Caco-2 (cell line): ENCODE results near the gene STK32B. TPM values are rescaled to one million over a fixed set of nuclear protein-coding genes. Genes with fewer than 3 reads are reported as not detected.

Experiments used
- BruUV-seq: library from RNA; stranded (reverse); fragments of 400-500 nt; replicated peaks from 2 replicates; lab custom pipeline; 2021; lab: Mats Ljungman, UMichigan
- CTCF ChIA-PET: fragments of 300-600 bp; sonication (Branson Sonifier 250); formaldehyde crosslinking; loops from one replicate; lab custom pipeline; 2022; ENCODE audit warnings: antibody characterized with exemption; lab: Charles Lee
- POLR2A ChIA-PET: fragments of 300-600 bp; sonication (Branson Sonifier 250); formaldehyde crosslinking; loops from one replicate; lab custom pipeline; 2022; ENCODE audit warnings: antibody characterized with exemption; lab: Charles Lee
- DNase-seq, 2 experiments: peaks; one replicate each; pipeline versions ENCODE4 v3.0.0 to v3.0.0-alpha.2; 2020 to 2022
- H3K27me3 ChIP-seq: replicated peaks from 2 replicates; pipeline ENCODE4 v1.6.0; 2011; ENCODE audit warnings: low read length; ENCODE audit not compliant: control insufficient read depth, insufficient read depth
- H3K36me3 ChIP-seq: 2 replicates; pipeline ENCODE4 v1.5.1; 2011; ENCODE audit warnings: low read length; ENCODE audit not compliant: control insufficient read depth, insufficient read depth
- H3K4me1 ChIP-seq: fragments of 250-450 bp; sonication (Bioruptor Pico); 2 replicates; pipeline ENCODE4 v1.5.1; 2020; ENCODE audit warnings: mild to moderate bottlenecking
- H3K4me3 ChIP-seq: 2 replicates; pipeline ENCODE4 v1.5.1; 2011; ENCODE audit warnings: low read depth, mild to moderate bottlenecking, control low read depth, low read length
- H3K9me3 ChIP-seq: fragments of 250-450 bp; sonication (Bioruptor Pico); 2 replicates; pipeline ENCODE4 v1.5.1; 2020; ENCODE audit warnings: mild to moderate bottlenecking, moderate library complexity
- H3K27ac Mint-ChIP-seq: one replicate; pipeline ENCODE4 v1.8.0; 2022; ENCODE audit warnings: mixed read lengths; ENCODE audit not compliant: unreplicated experiment
- H3K27me3 Mint-ChIP-seq: one replicate; pipeline ENCODE4 v1.8.0; 2022; ENCODE audit warnings: mixed read lengths; ENCODE audit not compliant: insufficient read depth, unreplicated experiment
- H3K36me3 Mint-ChIP-seq: one replicate; pipeline ENCODE4 v1.8.0; 2022; ENCODE audit warnings: mild to moderate bottlenecking, mixed read lengths; ENCODE audit not compliant: insufficient read depth, unreplicated experiment
- H3K4me1 Mint-ChIP-seq: one replicate; pipeline ENCODE4 v1.8.0; 2022; ENCODE audit warnings: low read depth, mixed read lengths; ENCODE audit not compliant: unreplicated experiment
- H3K4me3 Mint-ChIP-seq: one replicate; pipeline ENCODE4 v1.8.0; 2022; ENCODE audit warnings: mild to moderate bottlenecking, moderate library complexity, mixed read lengths; ENCODE audit not compliant: unreplicated experiment
- H3K9me3 Mint-ChIP-seq: one replicate; pipeline ENCODE4 v1.8.0; 2022; ENCODE audit warnings: mixed read lengths; ENCODE audit not compliant: unreplicated experiment
- intact Hi-C: fragments of 100-400 bp; cut with micrococcal nuclease; formaldehyde crosslinking; loops from one replicate; pipeline ENCODE4 v1.10.0; 2022; ENCODE audit not compliant: unreplicated experiment
- total RNA-seq: library from RNA; stranded (reverse); gene quantifications from 2 replicates; pipeline ENCODE4 v1.2.3, GENCODE V29; 2022
- TF ChIP-seq, protein P1 (sequence below), 2 experiments: fragments of 200-600 bp in 1 of 2; IDR thresholded peaks; 1 replicate in 1 of 2; 2 replicates in 1 of 2; pipeline versions ENCODE4 v1.5.1 to v1.8.0; 2011 to 2022; ENCODE audit warnings: antibody characterized with exemption in 1 of 2, control low read depth in 1 of 2, inconsistent platforms in 1 of 2, low read depth in 1 of 2, low read length in 1 of 2, mild to moderate bottlenecking in 1 of 2, moderate library complexity in 1 of 2; ENCODE audit not compliant: insufficient read depth in 1 of 2, severe bottlenecking in 1 of 2, unreplicated experiment in 1 of 2

The STK32B gene
- total RNA-seq, 1 experiment from 2014 or later: 11.2 TPM

- POLR2A ChIA-PET: no interaction called here
Observed at GRCh38 chr4:5045097-5045496, 6.2 kb upstream of the STK32B start.

GRCh38 chr4:5048721-5049120 lies 2.6 kb upstream of the STK32B start:
- H3K9me3 ChIP-seq: peaks cover 4% of the 10 kb centered on the region; the same call in 1 of the 2 replicates
- H3K36me3 Mint-ChIP-seq: no peaks in the 10 kb centered on the region
- no peak overlapping the region for H3K27ac Mint-ChIP-seq
- DNase-seq: no peak
- H3K4me3 ChIP-seq: no peak overlapping the region
- peaks cover 10% of the 10 kb centered on the region for H3K4me1 ChIP-seq
- ChIA-PET CTCF (no interaction called here), POLR2A (no interaction called here)
- TF ChIP-seq, protein P1, sequence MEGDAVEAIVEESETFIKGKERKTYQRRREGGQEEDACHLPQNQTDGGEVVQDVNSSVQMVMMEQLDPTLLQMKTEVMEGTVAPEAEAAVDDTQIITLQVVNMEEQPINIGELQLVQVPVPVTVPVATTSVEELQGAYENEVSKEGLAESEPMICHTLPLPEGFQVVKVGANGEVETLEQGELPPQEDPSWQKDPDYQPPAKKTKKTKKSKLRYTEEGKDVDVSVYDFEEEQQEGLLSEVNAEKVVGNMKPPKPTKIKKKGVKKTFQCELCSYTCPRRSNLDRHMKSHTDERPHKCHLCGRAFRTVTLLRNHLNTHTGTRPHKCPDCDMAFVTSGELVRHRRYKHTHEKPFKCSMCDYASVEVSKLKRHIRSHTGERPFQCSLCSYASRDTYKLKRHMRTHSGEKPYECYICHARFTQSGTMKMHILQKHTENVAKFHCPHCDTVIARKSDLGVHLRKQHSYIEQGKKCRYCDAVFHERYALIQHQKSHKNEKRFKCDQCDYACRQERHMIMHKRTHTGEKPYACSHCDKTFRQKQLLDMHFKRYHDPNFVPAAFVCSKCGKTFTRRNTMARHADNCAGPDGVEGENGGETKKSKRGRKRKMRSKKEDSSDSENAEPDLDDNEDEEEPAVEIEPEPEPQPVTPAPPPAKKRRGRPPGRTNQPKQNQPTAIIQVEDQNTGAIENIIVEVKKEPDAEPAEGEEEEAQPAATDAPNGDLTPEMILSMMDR (IDR thresholded peaks at IDR 0.05; ENCODE audit: insufficient read depth in 1 of 2, low read depth in 1 of 2, low read length in 1 of 2, severe bottlenecking in 1 of 2, unreplicated experiment in 1 of 2): no peak
- no peaks in the 10 kb centered on the region for H3K4me1 Mint-ChIP-seq
- no peaks in the 10 kb centered on the region for H3K36me3 ChIP-seq
- no TSS peak for BruUV-seq
- intact Hi-C loops: no loop called here
- peaks cover 10% of the 10 kb centered on the region for H3K9me3 Mint-ChIP-seq
- H3K27me3 Mint-ChIP-seq: peaks cover 4% of the 10 kb centered on the region
- H3K27me3 ChIP-seq: no peaks in the 10 kb centered on the region
- no peak overlapping the region for H3K4me3 Mint-ChIP-seq

More at GRCh38 chr4:5045097-5045496, 6.2 kb upstream of the STK32B start:
- Histone ChIP-seq H3K36me3 (no peaks in the 10 kb centered on the region), H3K9me3 (peaks cover 4% of the 10 kb centered on the region; the same call in 1 of the 2 replicates), H3K4me1 (no peaks in the 10 kb centered on the region), H3K4me3 (no peak overlapping the region), H3K27me3 (no peaks in the 10 kb centered on the region)
- TF ChIP-seq, protein P1 (IDR thresholded peaks at IDR 0.05; ENCODE audit: insufficient read depth in 1 of 2, low read depth in 1 of 2, low read length in 1 of 2, severe bottlenecking in 1 of 2, unreplicated experiment in 1 of 2): no peak
- Mint-ChIP-seq H3K9me3 (peaks cover 10% of the 10 kb centered on the region), H3K27ac (no peak overlapping the region), H3K27me3 (peaks cover 4% of the 10 kb centered on the region), H3K4me1 (no peaks in the 10 kb centered on the region), H3K36me3 (no peaks in the 10 kb centered on the region), H3K4me3 (no peak overlapping the region)
- CTCF ChIA-PET: no interaction called here
- DNase-seq: no peak
- BruUV-seq: no TSS peak
- intact Hi-C loops: no loop called here

- Mint-ChIP-seq H3K9me3 (peaks cover 2% of the 10 kb centered on the region), H3K36me3 (peaks cover 10% of the 10 kb centered on the region), H3K4me1 (peaks cover 15% of the 10 kb centered on the region), H3K27ac (peak overlapping the region; percentile 42), H3K27me3 (peaks cover 2% of the 10 kb centered on the region), H3K4me3 (peak overlapping the region; percentile 73)
- DNase-seq: peak; percentile 63 to 73
- ChIA-PET CTCF (interaction anchor here (0.7 to 1.0 kb wide), 2 partner anchors 359 to 409 kb away, joined by 3 to 5 read pairs; no protein-coding TSS in a partner anchor), POLR2A (interaction anchor here (0.5 kb wide), 1 partner anchor 125 kb away, joined by 3 read pairs; no protein-coding TSS in a partner anchor)
- TSS peak; percentile 28 for BruUV-seq
- Histone ChIP-seq H3K36me3 (no peaks in the 10 kb centered on the region), H3K9me3 (peaks cover 2% of the 10 kb centered on the region; the same call in 1 of the 2 replicates), H3K4me1 (peaks cover 30% of the 10 kb centered on the region), H3K27me3 (no peaks in the 10 kb centered on the region), H3K4me3 (peak overlapping the region; percentile 34)
- TF ChIP-seq, protein P1 (IDR thresholded peaks at IDR 0.05; ENCODE audit: insufficient read depth in 1 of 2, low read depth in 1 of 2, low read length in 1 of 2, severe bottlenecking in 1 of 2, unreplicated experiment in 1 of 2): peak; percentile 60
- intact Hi-C loops: loop anchor here (1.0 to 10.0 kb wide), 4 partner anchors 92 to 762 kb away; no protein-coding TSS in a partner anchor
Observed at GRCh38 chr4:5050520-5051277, 581 bp upstream of the STK32B start.
